A673 (cell line): ENCODE measurements around the gene SP7.

Source experiments
- EZH2 ChIP-seq: fragments of 200-600 bp; sonication (generic); IDR thresholded peaks from 2 replicates; pipeline ENCODE4 v1.6.1; 2017; ENCODE audit warnings: borderline replicate concordance, low read depth, mild to moderate bottlenecking, mixed read lengths, antibody characterized with exemption, low read length; ENCODE audit not compliant: poor library complexity, severe bottlenecking
- TF ChIP-seq, protein P1 (sequence below): fragments of 300-800, 200-600 bp; sonication (generic); conservative IDR thresholded peaks from 2 replicates; pipeline ENCODE4 v1.5.1; 2017; ENCODE audit warnings: low read depth, mild to moderate bottlenecking, antibody characterized with exemption, low read length, moderate library complexity, mixed read lengths

DNA sequence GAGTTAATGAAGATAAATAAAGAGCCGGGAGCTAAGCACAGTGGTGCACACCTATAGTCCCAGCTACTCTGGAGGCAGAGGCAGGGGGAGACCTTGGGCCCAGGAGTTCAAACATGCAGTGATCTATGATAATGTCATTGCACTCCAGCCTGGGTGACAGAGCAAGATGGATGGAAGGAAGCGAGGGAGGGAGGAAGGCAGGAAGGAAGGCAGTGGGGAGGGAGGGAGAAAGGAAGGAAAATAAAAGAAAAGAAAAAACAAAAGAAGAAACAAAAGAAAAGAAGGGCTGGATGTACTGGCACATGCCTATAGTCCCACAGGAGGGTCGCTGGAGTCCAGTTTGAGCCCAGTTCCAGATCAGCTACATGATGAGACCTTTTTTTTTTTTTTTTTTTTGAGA is 19.0 kb upstream of the SP7 start:
- TF ChIP-seq, protein P1, sequence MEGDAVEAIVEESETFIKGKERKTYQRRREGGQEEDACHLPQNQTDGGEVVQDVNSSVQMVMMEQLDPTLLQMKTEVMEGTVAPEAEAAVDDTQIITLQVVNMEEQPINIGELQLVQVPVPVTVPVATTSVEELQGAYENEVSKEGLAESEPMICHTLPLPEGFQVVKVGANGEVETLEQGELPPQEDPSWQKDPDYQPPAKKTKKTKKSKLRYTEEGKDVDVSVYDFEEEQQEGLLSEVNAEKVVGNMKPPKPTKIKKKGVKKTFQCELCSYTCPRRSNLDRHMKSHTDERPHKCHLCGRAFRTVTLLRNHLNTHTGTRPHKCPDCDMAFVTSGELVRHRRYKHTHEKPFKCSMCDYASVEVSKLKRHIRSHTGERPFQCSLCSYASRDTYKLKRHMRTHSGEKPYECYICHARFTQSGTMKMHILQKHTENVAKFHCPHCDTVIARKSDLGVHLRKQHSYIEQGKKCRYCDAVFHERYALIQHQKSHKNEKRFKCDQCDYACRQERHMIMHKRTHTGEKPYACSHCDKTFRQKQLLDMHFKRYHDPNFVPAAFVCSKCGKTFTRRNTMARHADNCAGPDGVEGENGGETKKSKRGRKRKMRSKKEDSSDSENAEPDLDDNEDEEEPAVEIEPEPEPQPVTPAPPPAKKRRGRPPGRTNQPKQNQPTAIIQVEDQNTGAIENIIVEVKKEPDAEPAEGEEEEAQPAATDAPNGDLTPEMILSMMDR, result no peak
- TF ChIP-seq EZH2, result no peak
